Measurements from ENCODE around the gene CRLF2. TPM values are rescaled to one million over a fixed set of nuclear protein-coding genes. Genes with fewer than 3 reads are reported as not detected.
"Not testable (repeated sequence)": the region's sequence is repeated elsewhere in the genome, so short reads cannot be mapped to it uniquely, and the experiment has no call there.

Gene CRLF2
- total RNA-seq (not detected), polyA plus RNA-seq (not detected)
- long read RNA-seq, donor 1 = 0 reads
- long read RNA-seq, donor 2 = 0 reads
- long read RNA-seq, donor 3 = 0 reads
- long read RNA-seq, donor 4 = 0 reads
- long read RNA-seq, donor 5 = 0 reads
- long read RNA-seq, donor 6 = 0 reads
- long read RNA-seq, donor 7 = 0 reads
- long read RNA-seq, donor 8 = 0 reads
- long read RNA-seq, donor 9 = 0 reads
- long read RNA-seq, donor 10 = 0 reads

GRCh38 chrX:1212532-1212931 lies at the start of gene CRLF2:
Gene CRLF2 (minus strand): TSS chrX:1212649. CDS start chrX:1212634, 15 bp downstream.
- DNase-seq = no peak
- intact Hi-C loops (cut with DNase I) = no loop called here
- H3K9me3 ChIP-seq (replicated peaks in 1 of 3) = no peaks in the 10 kb centered on the region
- no peak within 1 kb of the TSS for H3K4me3 ChIP-seq
- no peaks in the 10 kb centered on the region for H3K27me3 ChIP-seq
- 22 to 27% (median 24%) methylated on average over 5 of the region's 5 CpGs for WGBS, 4 donors
- no peaks in the 10 kb centered on the region for H3K4me1 ChIP-seq (replicated peaks in 1 of 2)
- H3K27ac ChIP-seq = no peak within 1 kb of the TSS
- H3K36me3 ChIP-seq (replicated peaks in 1 of 2) = no peaks in the 10 kb centered on the region
- no peak for TF ChIP-seq CTCF (IDR thresholded peaks at IDR 0.05)
- no peak for TF ChIP-seq POLR2A (IDR thresholded peaks at IDR 0.05)

- WGBS, 4 donors = 72 to 80% (median 78%) methylated on average over 6 to 9 of the region's 9 CpGs
- H3K4me3 ChIP-seq; H3K27me3 ChIP-seq; H3K4me1 ChIP-seq (replicated peaks in 1 of 2); DNase-seq; H3K9me3 ChIP-seq (replicated peaks in 1 of 3); intact Hi-C loops (cut with DNase I); H3K27ac ChIP-seq; H3K36me3 ChIP-seq (replicated peaks in 1 of 2): not testable (repeated sequence)
Observed at GRCh38 chrX:1261771-1262170, 49.3 kb upstream of the CRLF2 start.

GRCh38 chrX:1261285-1261684 lies 48.8 kb upstream of the CRLF2 start:
- TF ChIP-seq CTCF (IDR thresholded peaks at IDR 0.05) (no peak), POLR2A (IDR thresholded peaks at IDR 0.05) (no peak)

GRCh38 chrX:1252861-1253260 lies 40.4 kb upstream of the CRLF2 start:
- H3K9me3 ChIP-seq (replicated peaks in 1 of 3) = no peaks in the 10 kb centered on the region
- H3K4me3 ChIP-seq = no peak overlapping the region
- H3K36me3 ChIP-seq (replicated peaks in 1 of 2) = no peaks in the 10 kb centered on the region
- H3K27ac ChIP-seq = no peak overlapping the region
- intact Hi-C loops (cut with DNase I) = no loop called here
- DNase-seq = no peak
- peaks cover 0 to 10% of the 10 kb centered on the region in 2 donors for H3K4me1 ChIP-seq (replicated peaks in 1 of 2)
- WGBS, 4 donors = 88 to 94% (median 91%) methylated on average over 3 of the region's 3 CpGs
- peaks cover 7% of the 10 kb centered on the region for H3K27me3 ChIP-seq
- TF ChIP-seq CTCF (IDR thresholded peaks at IDR 0.05) (no peak), POLR2A (IDR thresholded peaks at IDR 0.05) (no peak)

More at GRCh38 chrX:1261285-1261684, 48.8 kb upstream of the CRLF2 start:
- Histone ChIP-seq H3K4me3 (no peak overlapping the region), H3K36me3 (replicated peaks in 1 of 2) (no peaks in the 10 kb centered on the region), H3K27ac (no peak overlapping the region), H3K27me3 (no peaks in the 10 kb centered on the region), H3K9me3 (replicated peaks in 1 of 3) (no peaks in the 10 kb centered on the region), H3K4me1 (replicated peaks in 1 of 2) (no peaks in the 10 kb centered on the region)
- DNase-seq = no peak
- 38 to 46% (median 42%) methylated on average over 4 to 5 of the region's 5 CpGs for WGBS, 4 donors
- intact Hi-C loops (cut with DNase I) = no loop called here
